ENCODE data around the gene ZNF277.

Gene ZNF277, protein sequence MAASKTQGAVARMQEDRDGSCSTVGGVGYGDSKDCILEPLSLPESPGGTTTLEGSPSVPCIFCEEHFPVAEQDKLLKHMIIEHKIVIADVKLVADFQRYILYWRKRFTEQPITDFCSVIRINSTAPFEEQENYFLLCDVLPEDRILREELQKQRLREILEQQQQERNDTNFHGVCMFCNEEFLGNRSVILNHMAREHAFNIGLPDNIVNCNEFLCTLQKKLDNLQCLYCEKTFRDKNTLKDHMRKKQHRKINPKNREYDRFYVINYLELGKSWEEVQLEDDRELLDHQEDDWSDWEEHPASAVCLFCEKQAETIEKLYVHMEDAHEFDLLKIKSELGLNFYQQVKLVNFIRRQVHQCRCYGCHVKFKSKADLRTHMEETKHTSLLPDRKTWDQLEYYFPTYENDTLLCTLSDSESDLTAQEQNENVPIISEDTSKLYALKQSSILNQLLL

DNA sequence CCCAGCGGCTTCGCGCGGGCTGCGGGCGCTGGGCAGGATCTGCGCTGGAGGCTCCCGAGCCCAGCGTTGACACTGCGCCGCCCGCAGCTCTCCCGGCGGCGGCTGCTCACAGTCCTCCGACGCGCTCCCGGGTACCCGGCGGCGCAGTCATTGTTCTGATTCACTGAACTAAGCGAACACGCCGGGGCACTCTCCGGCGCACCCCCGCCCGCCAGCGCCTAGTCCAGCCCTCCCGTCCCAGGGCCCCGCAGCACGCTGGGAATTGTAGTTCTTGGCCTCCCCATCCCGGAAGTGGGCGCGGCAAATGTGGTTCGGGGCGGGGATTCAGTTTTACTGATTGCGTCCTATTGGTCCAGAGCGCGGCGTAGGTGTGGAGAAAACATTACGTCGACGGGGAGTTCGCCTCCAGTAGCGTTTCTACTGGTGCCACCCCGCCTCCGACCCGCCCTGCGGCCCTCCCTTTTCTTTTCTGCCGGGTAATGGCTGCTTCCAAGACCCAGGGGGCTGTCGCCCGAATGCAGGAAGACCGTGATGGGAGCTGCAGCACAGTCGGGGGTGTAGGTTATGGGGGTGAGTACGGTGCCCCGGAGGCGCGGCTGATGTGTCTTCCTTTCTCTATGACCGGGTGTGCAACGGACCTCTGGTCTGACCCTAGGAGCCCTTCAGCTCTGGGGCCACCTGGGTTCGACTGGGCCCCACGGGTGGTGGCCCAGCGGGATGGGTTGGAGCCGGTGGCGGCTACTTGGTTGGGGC is at the start of gene ZNF277, which contains the start of gene DOCK4:
Gene ZNF277 (plus strand): TSS at position 458 of the 753 bp plus-strand sequence. CDS start 22 bp downstream, at position 480.
Gene DOCK4 (minus strand): TSS at position 162 of the 753 bp plus-strand sequence. CDS start 261 bp downstream, outside the sequence.
- peak; percentile 99 to 100 for DNase-seq (ENCODE audit: low read depth in 2 of 2)

DNA sequence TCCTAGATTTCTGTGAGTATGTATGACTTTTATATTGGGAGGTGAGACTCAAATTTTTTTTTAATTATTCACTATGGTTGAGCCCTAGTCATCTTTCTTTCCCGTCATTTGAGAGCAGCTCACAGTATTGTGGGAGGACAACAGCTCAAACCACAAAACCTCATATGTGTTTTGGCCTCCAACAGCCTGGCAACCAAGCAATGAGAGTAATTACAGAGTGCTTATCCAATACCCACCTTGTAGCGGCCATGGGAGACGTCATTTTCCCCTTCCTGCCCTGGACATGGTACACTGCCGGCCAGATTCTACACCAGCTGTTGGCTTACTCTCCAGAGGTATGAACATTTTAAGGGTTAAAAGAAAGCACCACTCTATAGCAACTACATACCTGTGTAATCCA is 49.4 kb upstream of the ZNF277 start:
- no peak for DNase-seq (ENCODE audit: low read depth in 2 of 2)

DNA sequence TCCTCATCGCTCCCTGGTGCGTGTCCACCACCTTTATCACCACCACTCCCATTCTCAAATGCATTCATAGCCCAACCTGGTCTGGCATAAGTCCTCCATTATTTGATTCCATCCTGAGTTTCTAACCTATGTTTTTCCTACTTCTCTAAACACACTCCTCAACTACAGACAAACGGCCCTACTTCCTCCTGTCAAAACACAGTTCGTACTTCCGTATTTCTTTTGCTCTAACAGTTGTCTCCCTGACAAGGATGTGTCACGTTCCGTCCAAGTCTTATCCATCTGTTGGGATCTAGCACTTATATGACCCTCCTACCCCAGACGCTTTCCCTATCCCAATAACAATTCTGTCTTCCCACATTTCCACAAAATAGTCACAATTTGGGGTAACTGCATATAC is 47.1 kb upstream of the ZNF277 start:
- no peak for DNase-seq (ENCODE audit: low read depth in 2 of 2)

DNA sequence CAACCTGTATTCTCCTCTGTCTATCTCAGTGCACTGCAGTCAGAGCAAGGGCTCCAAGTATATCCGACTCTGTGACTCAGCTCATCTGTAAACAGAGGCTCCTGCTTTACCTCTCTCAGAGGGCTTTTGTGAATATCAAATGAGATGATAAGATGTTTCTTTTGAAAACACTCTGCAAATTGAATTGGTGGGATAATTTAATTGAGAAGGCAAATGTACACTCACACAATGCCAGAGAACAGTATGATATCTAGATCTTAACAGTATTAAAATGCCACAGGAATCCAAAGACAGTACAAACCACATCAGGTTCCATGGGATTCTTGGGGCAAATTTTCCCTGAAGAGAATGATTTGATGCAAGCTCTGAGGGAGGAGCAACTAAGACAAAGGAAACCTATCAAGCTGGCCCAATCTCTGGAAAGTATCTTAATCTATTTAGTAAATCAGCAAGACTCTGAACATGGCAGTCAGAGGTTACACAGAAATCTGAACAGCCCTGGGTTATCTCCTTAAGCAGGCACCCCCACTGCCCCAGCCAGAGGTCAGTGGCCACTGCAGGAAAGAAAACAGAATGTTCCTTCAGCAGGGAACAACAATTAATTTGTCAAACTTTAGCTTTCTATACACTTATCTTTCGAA is 46.2 kb upstream of the ZNF277 start:
- DNase-seq (ENCODE audit: low read depth in 2 of 2): no peak

DNA sequence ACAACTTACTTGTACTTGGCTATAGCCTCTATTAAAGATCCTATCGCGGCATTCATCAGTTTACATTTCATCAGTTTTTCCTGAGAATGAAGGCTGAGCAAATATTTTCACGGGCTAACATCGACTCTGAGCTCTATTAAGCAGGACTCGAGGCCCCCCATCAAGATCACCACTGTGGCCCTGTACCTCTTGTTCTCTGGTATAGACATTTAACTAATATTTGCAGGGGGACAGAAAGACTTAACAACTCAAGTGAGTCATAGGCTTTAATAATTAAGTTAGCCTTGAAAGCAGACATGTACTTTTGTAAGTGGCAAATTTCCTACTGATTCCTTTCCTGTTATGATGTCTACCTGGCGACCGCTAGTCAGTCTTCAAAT is 45.7 kb upstream of the ZNF277 start:
- DNase-seq (ENCODE audit: low read depth in 2 of 2): no peak

DNA sequence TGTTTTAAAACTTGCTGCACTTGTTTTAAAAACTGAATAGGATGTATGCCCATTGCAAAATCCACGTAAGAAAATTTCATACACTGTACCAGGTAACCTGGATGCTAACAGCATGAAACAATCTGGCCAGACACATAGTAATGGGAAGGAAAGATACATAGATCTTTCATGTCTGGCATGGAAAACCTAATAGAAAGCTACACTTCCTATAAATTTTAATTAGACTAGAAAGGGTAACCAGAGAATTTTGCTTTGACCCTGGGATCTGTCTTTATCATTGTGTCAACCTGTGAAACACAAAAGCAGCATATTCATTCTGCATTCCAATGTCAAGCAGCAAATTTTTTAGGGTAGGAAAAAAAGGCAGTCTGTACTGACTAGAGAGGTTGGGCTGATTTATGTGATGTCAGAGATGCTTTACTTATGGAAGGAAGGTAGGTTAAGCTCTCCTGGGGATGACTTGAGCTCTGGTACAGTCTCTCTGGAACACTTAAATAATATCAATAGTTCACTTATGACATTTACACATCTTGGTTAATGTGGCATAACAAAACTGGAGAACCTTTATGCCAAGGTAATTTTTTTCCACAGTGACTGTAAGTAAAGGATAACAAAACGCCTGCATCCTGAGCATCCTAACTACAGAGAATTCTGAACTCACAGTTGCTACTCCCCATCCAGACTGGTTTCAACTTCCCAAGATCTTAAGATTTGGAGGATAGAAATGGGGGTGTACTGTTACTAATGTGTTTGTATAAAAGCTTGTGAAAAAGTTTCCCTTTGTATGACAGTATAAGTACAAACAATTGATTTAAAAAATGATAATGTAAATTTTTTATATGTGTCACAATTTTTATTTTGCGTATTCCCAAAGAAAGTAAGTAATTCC is 45.0 kb upstream of the ZNF277 start:
- DNase-seq (ENCODE audit: low read depth in 2 of 2): no peak

DNA sequence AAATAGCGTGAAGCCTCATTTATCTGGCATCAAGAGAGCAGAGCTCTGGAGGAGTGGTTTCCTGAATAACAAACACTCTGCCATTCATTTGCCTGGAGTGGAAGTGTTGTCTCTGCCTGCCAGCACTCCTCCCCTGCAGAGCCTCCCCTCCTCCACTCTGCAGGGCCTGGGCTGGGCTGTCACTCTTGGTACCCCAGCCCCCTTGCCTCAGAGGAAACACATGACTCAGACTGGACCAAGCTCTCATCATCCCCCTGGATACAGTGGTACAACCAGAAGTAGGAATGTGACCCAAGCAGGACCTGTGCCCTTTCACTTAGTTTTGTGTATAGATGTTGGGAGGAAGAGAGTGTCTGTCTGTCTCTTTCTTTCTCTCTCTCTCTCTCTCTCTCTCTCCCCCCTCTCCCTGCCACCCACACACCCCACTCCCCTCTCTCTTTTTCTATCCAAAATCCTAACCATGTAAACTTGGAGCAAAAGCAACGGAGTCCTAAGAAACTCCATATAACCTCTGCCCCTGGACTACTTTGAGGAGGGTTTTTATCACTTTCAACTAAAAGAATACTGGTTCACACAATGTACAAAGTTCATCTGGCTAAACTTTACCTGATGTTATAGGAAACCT is 44.2 kb upstream of the ZNF277 start:
- no peak for DNase-seq (ENCODE audit: low read depth in 2 of 2)

DNA sequence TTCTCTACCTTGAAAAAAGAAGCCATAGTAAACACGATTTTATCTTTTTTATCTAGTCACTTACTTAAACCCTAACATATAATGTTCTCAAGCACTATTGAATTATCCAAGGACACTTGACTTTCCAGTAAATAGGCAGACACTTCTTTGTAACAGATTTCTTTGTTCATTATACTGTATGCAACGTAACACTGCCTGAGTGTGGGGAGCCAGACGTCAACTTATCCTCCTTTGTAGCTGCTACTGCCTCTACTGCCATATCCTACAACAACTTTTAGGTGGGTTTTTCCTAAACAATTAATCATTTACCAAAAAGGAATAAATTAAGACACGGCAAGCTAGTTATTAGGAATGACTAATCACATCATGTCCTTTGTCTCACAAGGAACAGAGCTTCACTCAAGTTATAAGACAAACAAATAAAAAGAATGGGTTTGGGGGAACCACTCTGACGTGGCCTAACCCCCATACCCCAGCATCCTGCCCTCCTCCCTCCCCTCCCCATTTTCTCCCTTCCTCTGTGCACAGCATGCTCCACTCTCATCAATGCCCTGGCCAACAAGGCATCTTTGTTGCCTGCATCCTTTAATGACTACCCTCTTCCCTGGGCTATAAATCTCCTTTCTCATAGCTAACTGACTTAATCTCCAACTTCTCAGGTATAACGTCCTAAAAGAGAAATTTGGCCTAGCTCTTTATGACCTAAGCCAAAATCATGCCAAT is 43.5 kb upstream of the ZNF277 start:
- DNase-seq (ENCODE audit: low read depth in 2 of 2): no peak

DNA sequence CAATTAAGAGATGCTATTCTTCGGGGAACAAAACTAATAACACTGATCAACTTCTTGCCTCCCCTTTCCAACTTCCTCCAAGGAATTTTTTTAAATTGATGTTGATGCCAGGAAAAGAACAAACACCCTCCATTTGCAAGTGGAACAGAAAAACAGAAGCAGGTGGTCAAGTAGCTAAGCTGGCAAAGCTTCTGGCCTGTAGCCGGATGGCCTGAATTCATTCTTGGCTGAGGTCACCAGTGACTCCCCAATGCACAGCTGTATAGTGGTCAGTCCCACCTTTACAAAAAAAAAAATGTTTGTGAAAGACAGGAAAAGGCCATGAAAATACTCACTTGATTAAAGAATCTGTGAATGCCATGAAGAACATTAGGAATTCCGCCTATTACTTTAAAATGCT is 39.3 kb upstream of the ZNF277 start:
- no peak for DNase-seq (ENCODE audit: low read depth in 2 of 2)

DNA sequence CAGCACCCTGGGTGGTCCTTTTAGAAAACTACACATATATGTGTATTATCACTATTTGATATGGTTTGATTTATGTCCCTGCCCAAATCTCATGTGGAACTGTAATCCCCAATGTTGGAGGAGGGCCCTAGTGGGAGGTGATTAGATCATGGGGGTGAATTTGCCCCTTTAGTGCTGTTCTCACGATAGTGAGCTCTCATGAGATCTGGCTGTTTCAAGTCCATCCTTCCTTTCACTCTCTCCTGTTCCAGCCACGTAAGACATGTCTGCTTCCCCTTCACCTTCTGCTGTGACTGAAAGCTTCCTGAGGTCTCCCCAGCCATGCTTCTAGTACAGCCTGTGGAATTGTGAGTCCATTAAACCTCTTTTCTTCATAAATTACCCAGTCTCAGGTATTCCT is 37.6 kb upstream of the ZNF277 start:
- DNase-seq (ENCODE audit: low read depth in 2 of 2): no peak

DNA sequence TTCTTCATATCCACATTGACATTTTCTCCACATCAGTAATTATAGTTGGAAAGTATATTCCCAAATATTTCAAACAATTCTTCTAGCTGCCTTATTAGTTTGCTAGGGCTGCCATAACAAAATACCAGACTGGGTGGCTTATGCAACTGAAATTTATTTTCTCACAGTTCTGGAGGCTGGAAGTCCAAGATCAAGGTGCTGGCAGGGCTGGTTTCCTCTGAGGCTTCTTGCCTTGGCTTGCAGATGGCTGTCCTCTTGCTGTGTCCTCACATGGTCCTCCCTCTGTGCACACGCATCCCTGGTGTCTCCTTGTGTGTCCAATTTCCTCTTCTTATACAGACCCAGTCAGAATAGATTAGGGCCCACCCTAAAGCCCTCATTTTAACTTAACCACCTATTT is 34.8 kb upstream of the ZNF277 start:
- no peak for DNase-seq (ENCODE audit: low read depth in 2 of 2)

DNA sequence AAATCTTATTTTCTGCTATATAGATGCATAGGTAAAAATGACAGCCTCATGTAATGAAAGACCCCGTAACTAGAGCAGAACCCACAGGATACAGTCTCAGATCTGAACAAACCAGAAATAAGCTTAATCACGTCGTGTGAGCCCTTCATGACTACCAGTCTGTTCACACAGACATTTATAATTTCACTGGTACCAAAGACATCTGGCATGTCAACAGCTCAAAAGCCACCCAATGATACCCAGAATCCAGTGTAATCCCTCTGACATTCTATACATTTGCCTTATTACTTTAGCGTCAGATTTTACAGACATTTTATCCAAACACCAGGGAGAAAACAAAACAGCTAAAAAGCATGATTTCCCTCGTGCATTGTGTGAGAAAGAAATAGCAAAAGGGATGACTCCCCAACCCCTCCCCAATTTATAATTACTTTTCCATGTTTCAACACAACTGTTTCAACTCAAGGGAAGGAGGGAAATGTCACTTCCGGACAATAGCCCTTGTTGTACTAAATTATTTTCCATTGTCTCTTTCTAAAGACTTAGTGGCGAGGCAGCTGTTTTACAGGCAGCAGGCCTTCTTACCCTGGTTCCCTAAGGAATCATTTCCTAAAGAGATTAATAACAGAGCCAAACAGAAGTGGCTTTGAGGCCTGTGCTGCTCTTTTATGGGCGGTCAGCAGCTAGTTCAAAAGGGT is 33.5 kb upstream of the ZNF277 start:
- no peak for DNase-seq (ENCODE audit: low read depth in 2 of 2)

DNA sequence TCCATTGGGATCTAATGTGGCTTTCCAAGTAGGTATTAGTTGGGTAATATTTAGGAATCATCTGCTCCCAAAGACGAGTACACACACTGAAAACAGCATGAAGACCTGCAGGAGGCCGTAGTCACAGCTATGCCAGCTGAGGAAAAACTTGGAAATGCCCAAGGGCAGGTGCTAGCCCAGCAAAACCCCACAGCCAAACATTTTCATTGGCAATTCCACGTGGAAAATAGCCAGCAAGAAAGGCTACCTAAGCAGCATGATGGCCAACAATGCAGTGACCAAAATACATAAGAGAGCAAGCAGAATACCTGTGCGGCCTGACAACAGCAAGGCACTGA is 33.0 kb upstream of the ZNF277 start:
- no peak for DNase-seq (ENCODE audit: low read depth in 2 of 2)

DNA sequence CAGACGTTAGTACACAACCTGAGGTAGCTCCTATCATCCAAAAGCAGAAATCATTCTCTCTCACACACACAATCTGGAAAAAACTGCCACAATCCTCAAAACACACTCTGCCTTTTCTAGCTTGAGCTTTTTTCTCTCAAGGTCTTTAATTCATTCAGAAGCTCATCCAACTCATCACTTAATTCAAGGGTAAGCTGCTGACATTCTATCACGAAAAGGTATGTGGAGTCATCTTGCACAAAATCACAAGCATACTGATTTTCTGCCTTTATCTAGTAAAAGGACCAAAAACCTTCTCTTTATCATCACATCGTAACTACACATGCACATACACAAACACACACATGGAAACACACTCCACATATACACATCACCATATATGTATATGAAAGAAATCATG is 32.3 kb upstream of the ZNF277 start:
- no peak for DNase-seq (ENCODE audit: low read depth in 2 of 2)

DNA sequence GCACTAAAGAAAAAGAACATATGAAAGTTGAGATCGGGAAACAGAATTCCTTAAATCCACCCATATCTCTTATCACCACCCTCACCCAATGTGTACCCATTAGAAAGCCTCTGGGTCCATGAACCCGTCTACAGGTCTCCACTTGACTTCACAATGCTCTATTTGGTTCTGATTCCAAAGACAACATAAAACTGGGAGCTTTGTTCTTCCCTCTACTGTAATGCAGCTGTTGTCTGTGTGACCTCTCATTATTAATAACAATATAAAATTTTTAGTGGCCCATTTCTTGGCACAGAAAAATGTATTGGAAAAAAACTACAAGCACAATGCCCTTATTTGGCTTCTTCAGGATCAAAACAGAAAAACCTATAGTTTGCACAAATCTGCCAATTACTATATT is 30.3 kb upstream of the ZNF277 start:
- no peak for DNase-seq (ENCODE audit: low read depth in 2 of 2)

DNA sequence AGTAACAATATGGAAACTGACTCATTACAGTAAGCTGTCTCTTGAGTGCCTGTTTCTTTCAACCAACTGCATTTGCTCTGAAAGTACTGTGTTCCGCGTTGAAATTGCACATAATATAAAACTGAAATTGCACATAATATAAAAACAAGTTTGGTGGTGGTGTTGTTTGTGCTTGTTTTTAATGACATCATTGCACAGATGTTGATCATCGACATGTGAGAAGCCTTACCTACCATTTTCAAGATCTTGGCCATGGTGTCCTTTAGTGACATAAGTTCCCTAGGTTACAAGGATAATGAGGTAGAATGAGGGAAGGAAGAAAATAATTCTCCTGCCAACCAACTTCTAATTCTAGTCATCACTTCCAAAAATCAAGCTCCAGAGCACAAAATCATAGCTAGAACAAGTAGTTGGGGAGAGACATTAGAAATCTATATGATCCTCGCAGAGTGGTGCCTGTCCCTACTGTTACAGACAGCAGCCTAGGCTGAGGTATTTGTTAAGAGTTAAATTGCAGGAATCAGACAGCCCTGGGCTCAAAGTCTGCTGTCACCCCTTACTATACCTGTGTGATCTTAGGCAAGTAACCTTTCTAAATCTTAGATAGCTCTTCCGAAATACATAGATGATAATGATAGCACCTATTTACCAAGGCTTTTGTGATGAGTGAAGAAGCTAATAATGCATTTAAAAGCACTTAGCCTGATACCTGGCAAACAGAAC is 29.6 kb upstream of the ZNF277 start:
- no peak for DNase-seq (ENCODE audit: low read depth in 2 of 2)

DNA sequence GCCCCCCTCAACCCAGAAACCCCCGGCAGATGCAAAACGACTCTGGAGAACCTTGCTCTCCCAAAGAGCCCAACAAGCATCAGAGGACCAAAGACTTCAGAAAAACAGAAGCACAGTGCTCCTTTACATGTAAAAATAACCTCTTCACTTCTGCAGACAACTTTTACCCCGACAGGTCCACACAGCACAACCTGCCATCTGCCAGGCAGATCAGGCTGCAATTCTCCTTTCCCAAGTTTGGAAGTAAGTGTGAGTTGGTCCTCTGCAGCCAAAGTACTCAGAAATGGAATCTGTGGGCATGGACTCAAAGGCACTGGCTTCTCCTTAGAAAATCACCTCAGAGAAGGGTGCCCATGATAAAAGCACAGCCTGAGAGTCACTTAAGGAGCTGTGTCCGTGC is 26.3 kb upstream of the ZNF277 start:
- DNase-seq (ENCODE audit: low read depth in 2 of 2): no peak

DNA sequence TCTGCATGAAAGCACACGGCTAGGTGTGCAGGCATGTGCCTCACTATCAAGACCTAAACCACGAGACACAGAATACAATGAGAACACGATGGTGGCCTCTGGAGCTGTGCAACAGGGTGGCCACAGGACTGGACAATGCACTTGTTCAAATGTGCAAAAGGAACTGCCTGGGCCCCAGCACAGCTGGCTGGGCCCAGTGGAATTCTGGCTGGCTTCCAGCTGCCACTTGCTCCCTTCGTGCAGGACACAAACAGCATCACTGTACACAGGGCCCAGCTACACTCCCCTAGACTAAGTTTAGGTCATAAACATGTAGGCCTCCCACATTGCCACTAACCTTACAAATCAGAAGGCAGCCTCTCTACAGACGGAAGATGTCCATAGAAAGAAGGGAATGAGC is 23.7 kb upstream of the ZNF277 start:
- no peak for DNase-seq (ENCODE audit: low read depth in 2 of 2)

DNA sequence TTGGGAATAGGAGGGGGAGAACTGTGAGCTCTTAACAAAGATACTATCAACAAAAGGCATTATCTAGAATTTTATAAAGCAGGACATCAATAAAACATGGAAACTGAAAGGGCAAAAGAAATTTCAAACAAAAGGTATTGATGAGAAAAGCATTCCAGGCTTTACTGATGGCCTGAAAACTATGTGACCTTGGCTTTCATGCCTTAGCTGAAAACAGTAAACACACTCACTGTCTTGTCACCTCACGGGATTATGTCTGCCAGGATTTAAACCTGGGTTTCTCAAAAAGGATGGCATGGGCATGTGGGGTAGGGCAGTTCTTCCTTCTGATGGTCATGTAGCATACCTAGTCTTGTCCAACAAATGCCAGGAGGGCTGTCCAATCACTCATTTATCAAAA is 23.2 kb upstream of the ZNF277 start:
- DNase-seq (ENCODE audit: low read depth in 2 of 2): no peak

Measured in stimulated activated CD4-positive, alpha-beta T cell treated with anti-CD3 and anti-CD28 coated beads, Interleukin-1b, Interleukin-23, amount 100 ng/mL, for 4 hours (primary cell).